Pancreas (tissue), 10 donors: Measurements from ENCODE around the gene FANCI. TPM values are rescaled to one million over a fixed set of nuclear protein-coding genes. Genes with fewer than 3 reads are reported as not detected.

Source experiments
- ATAC-seq, 4 donors: fragments of 200-7000 bp; cut with Tn5 transposase; one replicate each; pipeline versions ENCODE4 v1.8.0 to v1.9.1; 2020; ENCODE audit warnings: mild to moderate bottlenecking in 4 of 4, moderate library complexity in 4 of 4
- DNase-seq, 6 donors: peaks; one replicate each; pipeline ENCODE4 v3.0.0-alpha.2; 2020
- FAIRE-seq: peaks from 2 replicates; lab custom pipeline; 2012; peaks lifted over from hg19 to GRCh38; lab: Jason Lieb, UNC
- H3K27ac ChIP-seq, 4 donors: fragments of 200-600 bp; sonication (generic); 1 replicate in 3 of 4; 2 replicates in 1 of 4; pipeline versions ENCODE4 v1.5.0 to v1.8.0; 2020
- H3K27me3 ChIP-seq, 4 donors: fragments of 200-600 bp; one replicate each; pipeline ENCODE4 v1.8.0; 2021
- H3K36me3 ChIP-seq, 3 donors: fragments of 200-600 bp; sonication (generic) in 1 of 3; one replicate each; pipeline versions ENCODE4 v1.5.0 to v1.8.0; 2020 to 2021
- H3K4me1 ChIP-seq, 3 donors: fragments of 200-600 bp; one replicate each; pipeline ENCODE4 v1.8.0; 2021
- H3K4me3 ChIP-seq, 4 donors: fragments of 200-600 bp; sonication (generic) in 2 of 4; one replicate each; pipeline versions ENCODE4 v1.5.0 to v1.8.0; 2020 to 2021
- H3K9me3 ChIP-seq, 4 donors: fragments of 200-600 bp; one replicate each; pipeline ENCODE4 v1.8.0; 2021
- WGBS, 2 donors: extraction: QIAGEN DNeasy Blood & Tissue Kit; methylation state at CpG; one replicate each; pipeline ENCODE4 v1.1.7; 2013; 5-methylcytosine and 5-hydroxymethylcytosine counted together
- intact Hi-C, 3 donors: fragments of 100-400 bp; cut with DNase I; formaldehyde crosslinking; loops; one replicate each; pipeline versions ENCODE4 v1.11.1 to v1.14.2; 2022
- polyA plus RNA-seq, 2 donors: library from polyadenylated mRNA; stranded (reverse); fragments of 200-250 nt; gene quantifications; one replicate each; pipeline ENCODE4 v1.2.3, GENCODE V29; 2013
- total RNA-seq, 6 donors: library from RNA; stranded (reverse); fragmentation: NEBNext Ultra II Directional in 4 of 6; extraction: Animal tissue kit (Norgen Biotek cat#: 25700) in 4 of 6; gene quantifications; one replicate each; pipeline versions ENCODE4 v1.2.1 to v1.2.4, GENCODE V29; 2021 to 2023
- TF ChIP-seq, protein P1 (sequence below), 4 donors: fragments of 200-600 bp; sonication (generic) in 3 of 4; IDR thresholded peaks; one replicate each; pipeline versions ENCODE4 v1.5.0 to v1.8.0; 2021; ENCODE audit warnings: antibody characterized with exemption in 4 of 4
- donor health status: healthy with polysubstance abuse.
- donor health status: DM: no; HTN: no; CAD: no; lungs with moderate emphysema.
- donor health status: DM: no; HTN: no; CAD: no.
- donor health status: control.
- donor health status: control.
- donor health status: Bipolar disorder and iron deficiency.
- donor health status: DM: yes; HTN: yes; CAD: no.
- donor health status: DM: no; HTN: no; CAD: no.
- donor health status: DM: no; HTN: no; CAD: no.
- donor health status: DM: yes; HTN: yes; CAD: no.

FANCI gene
- total and polyA plus RNA-seq, 8 donors: 1.5 to 4.8 (median 3.3) TPM

DNA sequence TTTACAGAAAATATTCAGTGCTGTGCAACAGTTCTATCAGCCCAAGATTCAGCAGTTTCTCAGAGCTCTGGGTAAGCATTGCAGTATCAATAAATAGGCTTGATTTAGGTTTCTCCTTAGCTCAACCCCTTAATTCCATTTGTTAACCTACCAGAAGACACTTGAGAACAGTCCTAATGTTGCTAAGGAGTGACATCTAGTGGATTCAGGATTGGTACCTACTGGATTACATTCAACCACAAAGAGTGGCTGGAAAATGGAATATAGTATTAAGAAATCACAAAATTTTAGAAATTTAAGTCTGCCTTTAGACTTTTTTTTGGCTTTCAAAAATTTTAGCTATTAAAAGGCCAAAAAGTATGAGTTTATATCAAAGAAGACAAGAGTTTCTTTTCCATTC lies 56.1 kb downstream of the FANCI start:
- no peaks in the 10 kb centered on the region for H3K27me3 ChIP-seq
- ATAC-seq (peak in 1 of 4 donors; percentile 50), DNase-seq (no peak), FAIRE-seq (no peak)
- H3K4me3 ChIP-seq: no peak overlapping the region
- H3K9me3 ChIP-seq: no peaks in the 10 kb centered on the region
- no peak overlapping the region for H3K27ac ChIP-seq
- TF ChIP-seq, protein P1, sequence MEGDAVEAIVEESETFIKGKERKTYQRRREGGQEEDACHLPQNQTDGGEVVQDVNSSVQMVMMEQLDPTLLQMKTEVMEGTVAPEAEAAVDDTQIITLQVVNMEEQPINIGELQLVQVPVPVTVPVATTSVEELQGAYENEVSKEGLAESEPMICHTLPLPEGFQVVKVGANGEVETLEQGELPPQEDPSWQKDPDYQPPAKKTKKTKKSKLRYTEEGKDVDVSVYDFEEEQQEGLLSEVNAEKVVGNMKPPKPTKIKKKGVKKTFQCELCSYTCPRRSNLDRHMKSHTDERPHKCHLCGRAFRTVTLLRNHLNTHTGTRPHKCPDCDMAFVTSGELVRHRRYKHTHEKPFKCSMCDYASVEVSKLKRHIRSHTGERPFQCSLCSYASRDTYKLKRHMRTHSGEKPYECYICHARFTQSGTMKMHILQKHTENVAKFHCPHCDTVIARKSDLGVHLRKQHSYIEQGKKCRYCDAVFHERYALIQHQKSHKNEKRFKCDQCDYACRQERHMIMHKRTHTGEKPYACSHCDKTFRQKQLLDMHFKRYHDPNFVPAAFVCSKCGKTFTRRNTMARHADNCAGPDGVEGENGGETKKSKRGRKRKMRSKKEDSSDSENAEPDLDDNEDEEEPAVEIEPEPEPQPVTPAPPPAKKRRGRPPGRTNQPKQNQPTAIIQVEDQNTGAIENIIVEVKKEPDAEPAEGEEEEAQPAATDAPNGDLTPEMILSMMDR (IDR thresholded peaks at IDR 0.05): no peak
- intact Hi-C loops: no loop called here
- H3K36me3 ChIP-seq: no peaks in the 10 kb centered on the region
- no peaks in the 10 kb centered on the region for H3K4me1 ChIP-seq

DNA sequence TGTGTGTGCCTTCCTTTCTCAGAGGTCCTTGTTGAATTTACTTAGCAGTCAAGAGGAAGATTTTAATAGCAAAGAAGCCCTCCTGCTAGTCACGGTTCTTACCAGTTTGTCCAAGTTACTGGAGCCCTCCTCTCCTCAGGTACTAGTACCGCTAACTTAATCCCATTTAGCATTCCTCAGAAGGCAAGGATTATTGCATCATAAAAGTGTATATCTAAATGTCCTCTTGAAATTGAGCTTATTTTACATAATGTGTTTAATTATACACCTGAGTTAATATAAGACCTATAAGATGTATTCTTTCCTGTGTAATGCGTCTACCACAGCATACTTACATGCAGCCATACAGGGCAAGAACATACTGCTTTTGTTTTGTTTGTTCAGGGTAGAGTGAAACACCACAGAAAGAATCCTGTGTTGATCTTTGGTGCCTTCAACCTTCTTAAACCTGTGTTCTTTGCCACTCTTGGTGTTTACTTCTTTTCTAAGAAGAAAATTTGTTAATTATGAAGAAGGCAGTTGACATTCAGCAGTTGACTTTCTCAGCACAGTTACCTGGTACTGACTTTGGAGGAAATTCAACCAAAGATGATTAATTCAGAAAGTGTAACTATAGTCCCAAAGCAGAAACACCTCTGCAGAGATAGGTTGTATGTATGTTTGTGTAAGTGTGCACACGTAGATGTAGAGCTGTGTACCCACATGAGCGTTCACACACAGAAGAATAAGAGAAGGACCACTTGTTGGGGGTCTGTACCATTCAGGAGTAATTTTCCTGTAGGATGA lies 57.7 kb downstream of the FANCI start:
- peaks cover 0 to 10% (median 0%) of the 10 kb centered on the region in 3 donors for H3K4me1 ChIP-seq
- H3K36me3 ChIP-seq: no peaks in the 10 kb centered on the region
- no peak for FAIRE-seq
- no peak for DNase-seq
- TF ChIP-seq, protein P1 (IDR thresholded peaks at IDR 0.05): no peak
- no peak overlapping the region for H3K4me3 ChIP-seq
- intact Hi-C loops: no loop called here
- no peaks in the 10 kb centered on the region for H3K9me3 ChIP-seq
- 91 to 95% methylated on average over 5 of the region's 5 CpGs for WGBS, 2 donors
- H3K27me3 ChIP-seq: no peaks in the 10 kb centered on the region
- H3K27ac ChIP-seq: no peak overlapping the region
- ATAC-seq: no peak

DNA sequence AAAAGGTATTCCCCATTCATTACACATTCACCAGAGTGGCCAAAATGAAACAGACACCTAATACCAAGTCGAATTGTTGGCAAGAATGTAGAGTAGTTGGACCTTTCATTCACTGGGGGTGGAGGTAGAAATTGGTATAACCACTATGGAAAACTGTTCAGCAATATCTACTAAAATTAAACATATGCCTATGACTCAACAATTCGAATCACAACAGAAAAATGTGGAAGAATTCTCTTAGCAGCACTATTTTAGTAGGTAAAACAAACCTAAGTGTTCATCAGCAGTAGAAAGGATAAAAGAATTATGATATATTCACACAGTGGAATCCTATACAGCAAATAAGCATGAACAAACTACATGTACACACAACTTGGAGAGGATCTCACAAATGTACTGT lies 60.2 kb downstream of the FANCI start:
- no peak for DNase-seq
- WGBS, 2 donors: 94 to 96% methylated on average over 2 of the region's 2 CpGs
- Histone ChIP-seq H3K27ac (no peak overlapping the region), H3K36me3 (no peaks in the 10 kb centered on the region), H3K4me3 (no peak overlapping the region), H3K4me1 (peaks cover 0 to 10% (median 0%) of the 10 kb centered on the region in 3 donors), H3K9me3 (no peaks in the 10 kb centered on the region), H3K27me3 (no peaks in the 10 kb centered on the region)
- ATAC-seq: no peak
- intact Hi-C loops: no loop called here
- TF ChIP-seq, protein P1 (IDR thresholded peaks at IDR 0.05): no peak
- FAIRE-seq: no peak

DNA sequence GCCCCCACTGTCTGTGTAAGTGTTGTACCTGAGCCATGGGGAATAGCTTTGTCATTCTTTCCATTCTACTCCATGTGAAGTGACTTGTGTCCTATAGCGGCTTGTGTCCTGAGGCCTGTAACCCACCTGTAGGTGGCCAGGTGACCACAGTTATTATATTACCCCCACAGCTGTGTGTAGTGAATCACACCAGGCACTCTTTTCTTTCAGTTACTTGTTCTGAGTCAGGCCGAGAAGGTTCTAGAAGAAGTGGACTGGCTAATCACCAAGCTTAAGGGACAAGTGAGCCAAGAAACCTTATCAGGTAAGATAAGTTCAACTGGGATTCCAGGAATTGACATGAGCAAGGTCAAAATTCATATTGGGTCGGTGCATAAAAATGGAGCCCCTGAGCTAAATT lies 61.6 kb downstream of the FANCI start:
- peak; percentile 31 to 80 (median 76) for ATAC-seq
- TF ChIP-seq, protein P1 (IDR thresholded peaks at IDR 0.05): no peak

DNA sequence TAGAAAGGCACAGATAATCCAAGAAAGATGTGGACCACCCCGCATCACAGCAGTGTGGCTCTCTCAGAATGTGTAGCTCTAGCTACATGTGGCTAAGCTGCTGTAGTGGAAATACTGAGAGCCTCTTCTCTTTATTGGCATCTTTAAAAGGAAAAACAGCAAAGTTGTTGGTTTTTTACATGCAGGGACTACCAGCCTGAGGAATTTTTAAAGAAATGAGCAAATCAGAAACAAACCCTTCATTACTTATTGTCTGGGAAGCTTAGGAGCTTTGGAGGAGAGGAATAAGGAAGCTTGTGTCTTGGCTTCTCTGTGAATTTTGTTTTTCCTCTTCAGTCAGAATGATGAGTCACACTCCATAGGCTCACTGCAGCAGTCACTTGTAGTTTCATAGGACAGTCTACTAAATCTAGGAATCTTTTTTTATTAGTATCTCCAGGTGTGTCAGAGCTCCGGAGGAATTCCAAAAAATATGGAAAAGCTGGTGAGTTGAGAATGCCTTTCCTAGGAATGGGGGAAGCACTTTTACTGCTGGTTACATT lies 63.3 kb downstream of the FANCI start:
- H3K27me3 ChIP-seq: no peaks in the 10 kb centered on the region
- TF ChIP-seq, protein P1 (IDR thresholded peaks at IDR 0.05): no peak
- no peak overlapping the region for H3K4me3 ChIP-seq
- no peaks in the 10 kb centered on the region for H3K9me3 ChIP-seq
- no peaks in the 10 kb centered on the region for H3K36me3 ChIP-seq
- no peak overlapping the region for H3K27ac ChIP-seq
- ATAC-seq (peak in 2 of 4 donors; percentile 51 to 57), DNase-seq (no peak), FAIRE-seq (no peak)
- 94% methylated on average over 2 of the region's 2 CpGs for WGBS, 2 donors
- peaks cover 0 to 10% (median 0%) of the 10 kb centered on the region in 3 donors for H3K4me1 ChIP-seq
- intact Hi-C loops: no loop called here

More for the DNA sequence above, 61.6 kb downstream of the FANCI start:
- FAIRE-seq: no peak
- peaks cover 0 to 10% (median 0%) of the 10 kb centered on the region in 3 donors for H3K4me1 ChIP-seq
- H3K9me3 ChIP-seq: no peaks in the 10 kb centered on the region
- no peaks in the 10 kb centered on the region for H3K36me3 ChIP-seq
- H3K27ac ChIP-seq: no peak overlapping the region
- peak in 2 of 6 donors; percentile 30 to 50 for DNase-seq
- WGBS, 2 donors: 57 to 60% methylated on average over 3 of the region's 3 CpGs
- H3K27me3 ChIP-seq: no peaks in the 10 kb centered on the region
- intact Hi-C loops: no loop called here
- no peak overlapping the region for H3K4me3 ChIP-seq
